HCT116 (cell line): Measurements from ENCODE around the gene OTUD3. TPM values are rescaled to one million over a fixed set of nuclear protein-coding genes. Genes with fewer than 3 reads are reported as not detected.

ENCODE experiments used
- ATAC-seq: fragments of 200-7000 bp; cut with Tn5 transposase; 2 replicates; pipeline ENCODE4 v1.9.1; 2020; ENCODE audit warnings: mild to moderate bottlenecking, moderate library complexity
- BruUV-seq: library from RNA; stranded (reverse); fragments of 400-500 nt; replicated peaks from 2 replicates; lab custom pipeline; 2021; lab: Mats Ljungman, UMichigan
- CTCF ChIA-PET: fragments of 300-600 bp; sonication (Branson Sonifier 250); formaldehyde crosslinking; loops from one replicate; lab custom pipeline; 2021; ENCODE audit warnings: antibody characterized with exemption; lab: Charles Lee
- POLR2A ChIA-PET: fragments of 300-600, 350-600 bp; sonication (Branson Sonifier 250); formaldehyde crosslinking; loops from one replicate; lab custom pipeline; 2021; ENCODE audit warnings: antibody characterized with exemption; lab: Charles Lee
- RAD21 ChIA-PET, 2 experiments: fragments of 300-600 bp; sonication (Branson Sonifier 250); formaldehyde crosslinking; loops; one replicate each; lab custom pipeline; 2023; ENCODE audit warnings: low total read pairs in 2 of 2; ENCODE audit not compliant: uncharacterized antibody in 2 of 2, unreplicated experiment in 2 of 2, low non-redundant PET in 1 of 2; lab: Charles Lee
- DNase-seq: peaks from one replicate; pipeline ENCODE4 v3.0.0-alpha.2; 2010; ENCODE audit warnings: low read depth, low spot score
- H2AFZ ChIP-seq: fragments of 200-600 bp; shearing (Covaris generic), sonication (generic); 2 replicates; pipeline ENCODE4 v1.6.1; 2017; ENCODE audit warnings: low read depth, mixed run types, mixed read lengths, antibody characterized with exemption, low read length; ENCODE audit not compliant: poor library complexity, severe bottlenecking
- H3K27ac ChIP-seq: 2 replicates; pipeline ENCODE4 v1.5.1; 2012; ENCODE audit warnings: low read depth, low read length
- H3K27me3 ChIP-seq: fragments of 200-600 bp; sonication (generic); 2 replicates; pipeline ENCODE4 v1.6.1; 2016; ENCODE audit warnings: mixed run types, low read length, mixed read lengths; ENCODE audit not compliant: insufficient read depth
- H3K36me3 ChIP-seq, 2 experiments: fragments of 200-500 bp in 1 of 2; fragments of 200-600 bp in 1 of 2; sonication (Bioruptor generic) in 1 of 2; sonication (generic) in 1 of 2; 2 replicates each; pipeline versions ENCODE4 v1.5.1 to v1.6.1; 2014 to 2016; ENCODE audit warnings: low read length in 2 of 2, inconsistent platforms in 1 of 2, mixed read lengths in 1 of 2, mixed run types in 1 of 2; ENCODE audit not compliant: insufficient read depth in 2 of 2, control insufficient read depth in 1 of 2
- H3K4me1 ChIP-seq, 2 experiments: fragments of 200-600 bp in 1 of 2; sonication (generic) in 1 of 2; 2 replicates each; pipeline versions ENCODE4 v1.5.1 to v1.6.1; 2012 to 2017; ENCODE audit warnings: low read length in 2 of 2, inconsistent platforms in 1 of 2, mild to moderate bottlenecking in 1 of 2, mixed read lengths in 1 of 2, mixed run types in 1 of 2, moderate library complexity in 1 of 2; ENCODE audit not compliant: insufficient read depth in 2 of 2, control insufficient read depth in 1 of 2
- H3K4me2 ChIP-seq: fragments of 200-600 bp; sonication (generic); 2 replicates; pipeline ENCODE4 v1.6.1; 2017; ENCODE audit warnings: mixed run types, low read length, mixed read lengths
- H3K4me3 ChIP-seq, 2 experiments: fragments of 200-600 bp in 1 of 2; sonication (generic) in 1 of 2; replicated peaks in 1 of 2; 2 replicates each; pipeline ENCODE4 v1.5.1; 2011 to 2016; ENCODE audit warnings: low read length in 2 of 2, control low read depth in 1 of 2, low read depth in 1 of 2, mild to moderate bottlenecking in 1 of 2, mixed read lengths in 1 of 2, mixed run types in 1 of 2
- H3K79me2 ChIP-seq: fragments of 200-600 bp; sonication (generic); 2 replicates; pipeline ENCODE4 v1.6.1; 2017; ENCODE audit warnings: mild to moderate bottlenecking, mixed run types, low read length, moderate library complexity, mixed read lengths; ENCODE audit not compliant: insufficient read depth
- H3K9ac ChIP-seq: fragments of 200-600 bp; sonication (generic); 2 replicates; pipeline ENCODE4 v1.6.1; 2016; ENCODE audit warnings: low read length, mixed read lengths
- H3K9me2 ChIP-seq: fragments of 200-600 bp; sonication (generic), shearing (Covaris generic); 2 replicates; pipeline ENCODE4 v1.6.1; 2017; ENCODE audit warnings: mixed run types, mild to moderate bottlenecking, moderate library complexity; ENCODE audit not compliant: insufficient read depth
- H3K9me3 ChIP-seq, 2 experiments: fragments of 200-500 bp in 1 of 2; fragments of 200-600 bp in 1 of 2; sonication (Bioruptor generic) in 1 of 2; sonication (generic) in 1 of 2; 2 replicates each; pipeline ENCODE4 v1.6.1; 2014 to 2017; ENCODE audit warnings: low read length in 2 of 2, mixed read lengths in 2 of 2, inconsistent platforms in 1 of 2, low read depth in 1 of 2, mild to moderate bottlenecking in 1 of 2, mixed run types in 1 of 2, moderate library complexity in 1 of 2; ENCODE audit not compliant: control insufficient read depth in 1 of 2, insufficient read depth in 1 of 2
- H4K20me1 ChIP-seq: fragments of 200-600 bp; sonication (generic), shearing (Covaris generic); 2 replicates; pipeline ENCODE4 v1.6.1; 2017; ENCODE audit warnings: mixed run types, mild to moderate bottlenecking, moderate library complexity; ENCODE audit not compliant: insufficient read depth
- CEBPB ChIP-seq: IDR thresholded peaks from 2 replicates; pipeline ENCODE4 v1.6.1; 2012; ENCODE audit warnings: low read depth
- CTCF ChIP-seq, 3 experiments: fragments of 200-600 bp in 1 of 3; sonication (generic) in 1 of 3; IDR thresholded peaks in 2 of 3; conservative IDR thresholded peaks in 1 of 3; 2 replicates each; pipeline ENCODE4 v1.5.1; 2012 to 2017; ENCODE audit warnings: low read depth in 2 of 3, low read length in 2 of 3, antibody characterized with exemption in 1 of 3, borderline replicate concordance in 1 of 3, control low read depth in 1 of 3, mild to moderate bottlenecking in 1 of 3, mixed read lengths in 1 of 3, mixed run types in 1 of 3, moderate library complexity in 1 of 3; ENCODE audit not compliant: insufficient read depth in 1 of 3
- EGR1 ChIP-seq: IDR thresholded peaks from 2 replicates; pipeline ENCODE4 v1.6.1; 2012; ENCODE audit warnings: low read depth
- ELF1 ChIP-seq: IDR thresholded peaks from 2 replicates; pipeline ENCODE4 v1.6.1; 2012; ENCODE audit warnings: low read depth, borderline replicate concordance
- EZH2phosphoT487 ChIP-seq: fragments of 200-600 bp; IDR thresholded peaks from 2 replicates; pipeline ENCODE4 v1.6.1; 2018; ENCODE audit warnings: antibody characterized with exemption, borderline replicate concordance
- FOSL1 ChIP-seq: IDR thresholded peaks from 2 replicates; pipeline ENCODE4 v1.6.1; 2012; ENCODE audit warnings: low read depth
- MAX ChIP-seq: IDR thresholded peaks from 2 replicates; pipeline ENCODE4 v1.6.1; 2012
- RAD21 ChIP-seq: IDR thresholded peaks from 2 replicates; pipeline ENCODE4 v1.6.1; 2012; ENCODE audit warnings: low read depth, mild to moderate bottlenecking
- SIN3A ChIP-seq: IDR thresholded peaks from 2 replicates; pipeline ENCODE4 v1.6.1; 2012; ENCODE audit warnings: low read depth
- SP1 ChIP-seq: IDR thresholded peaks from 2 replicates; pipeline ENCODE4 v1.6.1; 2012; ENCODE audit warnings: low read depth
- intact Hi-C: fragments of 100-400 bp; cut with micrococcal nuclease; formaldehyde crosslinking; loops from 2 replicates; pipeline ENCODE4 v1.10.0; 2022
- total RNA-seq: library from RNA; stranded (reverse); gene quantifications from one replicate; pipeline ENCODE4 v1.2.1, GENCODE V29; 2021; ENCODE audit not compliant: unreplicated experiment

OTUD3 gene
- total RNA-seq, 1 experiment from 2014 or later = 15.0 TPM

- RAD21 ChIA-PET = no interaction called here
- DNase-seq (no peak), ATAC-seq (no peak)
- peaks cover 3 to 6% of the 10 kb centered on the region in 2 experiments; a peak in 3 of 4 replicates for H3K4me1 ChIP-seq
- intact Hi-C loops = no loop called here
- H3K4me2 ChIP-seq = no peak overlapping the region
- no peaks in the 10 kb centered on the region for H3K9me2 ChIP-seq
- no peak overlapping the region for H3K27ac ChIP-seq
- no TSS peak for BruUV-seq
- H3K27me3 ChIP-seq = no peaks in the 10 kb centered on the region
- TF ChIP-seq FOSL1 = no peak
- TF ChIP-seq CTCF (IDR thresholded peaks at IDR 0.05 in 2 of 3, conservative IDR thresholded peaks at IDR 0.05 in 1 of 3; ENCODE audit: borderline replicate concordance in 1 of 3, insufficient read depth in 1 of 3, low read depth in 2 of 3, low read length in 2 of 3) = no peak
- no peak for TF ChIP-seq EGR1
- no peak for TF ChIP-seq SP1
- TF ChIP-seq RAD21 = no peak
- TF ChIP-seq CEBPB = no peak
- TF ChIP-seq ELF1 = no peak
- H3K9me3 ChIP-seq = no peaks in the 10 kb centered on the region
- CTCF ChIA-PET = no interaction called here
- no peaks in the 10 kb centered on the region for H3K79me2 ChIP-seq
- no peak overlapping the region for H2AFZ ChIP-seq
- no peaks in the 10 kb centered on the region for H3K36me3 ChIP-seq
- H4K20me1 ChIP-seq = no peaks in the 10 kb centered on the region
- no peak overlapping the region for H3K4me3 ChIP-seq
- H3K9ac ChIP-seq = no peak overlapping the region
- POLR2A ChIA-PET = no interaction called here
Measured at GRCh38 chr1:19946971-19947370, 64.8 kb downstream of the OTUD3 start.

DNA sequence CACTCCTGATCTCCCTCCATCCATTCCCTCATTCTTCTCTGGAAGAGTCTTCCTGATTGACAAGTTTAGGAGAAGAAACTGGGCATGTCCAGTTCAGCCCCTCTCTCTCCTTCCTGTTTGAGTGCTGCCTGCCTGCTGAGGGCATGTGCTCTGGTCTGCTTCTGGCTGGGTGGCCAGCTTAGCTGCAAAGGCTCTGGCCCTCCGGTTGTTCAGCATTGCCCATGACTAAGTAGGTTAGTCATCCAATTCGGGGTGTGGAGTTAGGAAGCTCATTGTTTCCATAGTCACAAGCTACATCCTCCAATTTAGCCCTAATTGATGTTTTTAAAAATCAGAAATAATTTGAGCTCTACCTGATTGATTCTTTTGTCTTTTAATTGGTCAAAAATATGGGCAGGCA is 66.8 kb downstream of the OTUD3 start:
- ATAC-seq = peak; percentile 54
- TF ChIP-seq EZH2phosphoT487 (no peak), SIN3A (no peak), MAX (peak; percentile 65), CEBPB (no peak), SP1 (peak; percentile 27; the same call in 1 of the 2 replicates), CTCF (IDR thresholded peaks at IDR 0.05 in 2 of 3, conservative IDR thresholded peaks at IDR 0.05 in 1 of 3; ENCODE audit: borderline replicate concordance in 1 of 3, insufficient read depth in 1 of 3, low read depth in 2 of 3, low read length in 2 of 3) (no peak), FOSL1 (peak; percentile 55; the same call in 1 of the 2 replicates)
- Histone ChIP-seq H2AFZ (no peak overlapping the region), H3K4me2 (peak overlapping the region; percentile 39), H3K9me3 (peaks cover 3 to 11% of the 10 kb centered on the region in 2 experiments; a peak in 2 of 4 replicates), H4K20me1 (no peaks in the 10 kb centered on the region), H3K4me3 (no peak overlapping the region), H3K36me3 (no peaks in the 10 kb centered on the region), H3K79me2 (no peaks in the 10 kb centered on the region), H3K27ac (no peak overlapping the region), H3K4me1 (peaks cover 3 to 6% of the 10 kb centered on the region in 2 experiments; a peak in 3 of 4 replicates), H3K9ac (no peak overlapping the region), H3K9me2 (no peaks in the 10 kb centered on the region), H3K27me3 (no peaks in the 10 kb centered on the region)
- BruUV-seq = no TSS peak
- CTCF ChIA-PET = interaction anchor here (1.0 kb wide), 1 partner anchor 9 kb away, joined by 4 read pairs; no protein-coding TSS in a partner anchor
- DNase-seq = peak; percentile 48
- POLR2A ChIA-PET = no interaction called here
- RAD21 ChIA-PET = no interaction called here
- intact Hi-C loops = no loop called here
